Neural cell (in vitro differentiated cells): ENCODE measurements around the gene ABCA4. TPM values are rescaled to one million over a fixed set of nuclear protein-coding genes. Genes with fewer than 3 reads are reported as not detected.

Experiments
- H2AFZ ChIP-seq: fragments of 200-600, 300-800 bp; sonication (generic), shearing (Covaris generic); 2 replicates; pipeline ENCODE4 v1.6.0; 2014; ENCODE audit warnings: low read depth, mild to moderate bottlenecking, antibody characterized with exemption, low read length, moderate library complexity
- H3F3A ChIP-seq: fragments of 200-600 bp; shearing (Covaris generic); 2 replicates; pipeline ENCODE4 v1.6.1; 2016; ENCODE audit warnings: mild to moderate bottlenecking, moderate library complexity, mixed read lengths, antibody characterized with exemption, low read length; ENCODE audit not compliant: insufficient read depth, poor library complexity, severe bottlenecking
- H3K27ac ChIP-seq: fragments of 200-600, 300-800 bp; sonication (generic), shearing (Covaris generic); 2 replicates; pipeline ENCODE4 v1.5.1; 2014; ENCODE audit warnings: mild to moderate bottlenecking, low read length, moderate library complexity
- H3K27me3 ChIP-seq: fragments of 300-800, 200-600 bp; sonication (generic), shearing (Covaris generic); 2 replicates; pipeline ENCODE4 v1.6.0; 2014; ENCODE audit warnings: mild to moderate bottlenecking, low read depth, low read length, moderate library complexity; ENCODE audit not compliant: insufficient read depth
- H3K36me3 ChIP-seq: fragments of 300-800, 200-600 bp; sonication (generic), shearing (Covaris generic); 2 replicates; pipeline ENCODE4 v1.5.1; 2014; ENCODE audit warnings: mild to moderate bottlenecking, antibody characterized with exemption, low read length, moderate library complexity; ENCODE audit not compliant: insufficient read depth
- H3K4me2 ChIP-seq: fragments of 300-800, 200-600 bp; sonication (generic), shearing (Covaris generic); 2 replicates; pipeline ENCODE4 v1.6.0; 2014; ENCODE audit warnings: mild to moderate bottlenecking, low read length
- H3K4me3 ChIP-seq: fragments of 300-800, 200-600 bp; sonication (generic), shearing (Covaris generic); 2 replicates; pipeline ENCODE4 v1.5.1; 2014; ENCODE audit warnings: mild to moderate bottlenecking, low read length, moderate library complexity
- H3K79me2 ChIP-seq: fragments of 200-600 bp; shearing (Covaris generic); replicated peaks from 2 replicates; pipeline ENCODE4 v1.6.0; 2014; ENCODE audit warnings: mild to moderate bottlenecking, low read length, moderate library complexity; ENCODE audit not compliant: insufficient read depth
- H3K9ac ChIP-seq: fragments of 300-800, 200-600 bp; sonication (generic), shearing (Covaris generic); 2 replicates; pipeline ENCODE4 v1.6.1; 2016; ENCODE audit warnings: mild to moderate bottlenecking, low read length, mixed read lengths
- H3K9me2 ChIP-seq: fragments of 200-600 bp; shearing (Covaris generic); 2 replicates; pipeline ENCODE4 v1.6.1; 2016; ENCODE audit warnings: mild to moderate bottlenecking, low read length, mixed read lengths; ENCODE audit not compliant: insufficient read depth
- H3K9me3 ChIP-seq: fragments of 200-600, 300-800 bp; sonication (generic), shearing (Covaris generic); 2 replicates; pipeline ENCODE4 v1.6.1; 2016; ENCODE audit warnings: mild to moderate bottlenecking, mixed run types, low read length, moderate library complexity, mixed read lengths
- H4K20me1 ChIP-seq: fragments of 200-600 bp; shearing (Covaris generic); 2 replicates; pipeline ENCODE4 v1.6.1; 2016; ENCODE audit warnings: mild to moderate bottlenecking, mixed run types; ENCODE audit not compliant: insufficient read depth
- CTCF ChIP-seq: fragments of 450-650 bp; IDR thresholded peaks from 2 replicates; pipeline ENCODE4 v1.5.1; 2014; ENCODE audit warnings: antibody characterized with exemption, mild to moderate bottlenecking, moderate library complexity; ENCODE audit not compliant: poor library complexity, severe bottlenecking
- EP300 ChIP-seq: fragments of 450-650 bp; conservative IDR thresholded peaks from 2 replicates; pipeline ENCODE4 v1.6.1; 2014; ENCODE audit warnings: antibody characterized with exemption, mild to moderate bottlenecking, moderate library complexity; ENCODE audit not compliant: poor library complexity, severe bottlenecking
- EZH2 ChIP-seq: fragments of 200-600, 300-800 bp; shearing (Covaris generic), sonication (generic); IDR thresholded peaks from 2 replicates; pipeline ENCODE4 v1.6.1; 2014; ENCODE audit warnings: antibody characterized with exemption, low read length, borderline replicate concordance, mild to moderate bottlenecking; ENCODE audit not compliant: insufficient read depth, poor library complexity, severe bottlenecking
- MXI1 ChIP-seq: fragments of 450-650 bp; conservative IDR thresholded peaks from 2 replicates; pipeline ENCODE4 v1.6.1; 2014; ENCODE audit warnings: antibody characterized with exemption, mild to moderate bottlenecking; ENCODE audit not compliant: poor library complexity, severe bottlenecking
- POLR2AphosphoS5 ChIP-seq: IDR thresholded peaks from 2 replicates; pipeline ENCODE4 v1.6.1; 2012
- RAD21 ChIP-seq: fragments of 450-650 bp; conservative IDR thresholded peaks from 2 replicates; pipeline ENCODE4 v1.6.1; 2014; ENCODE audit warnings: antibody characterized with exemption, mild to moderate bottlenecking, moderate library complexity
- SMC3 ChIP-seq: fragments of 450-650 bp; conservative IDR thresholded peaks from 2 replicates; pipeline ENCODE4 v1.6.1; 2014; ENCODE audit warnings: antibody characterized with exemption, mild to moderate bottlenecking, moderate library complexity; ENCODE audit not compliant: poor library complexity
- TAF1 ChIP-seq: IDR thresholded peaks from 2 replicates; pipeline ENCODE4 v1.6.1; 2012; ENCODE audit warnings: low read depth
- polyA plus RNA-seq: library from polyadenylated mRNA; depleted of rRNA; stranded (reverse); fragments of >200 nt; gene quantifications from 2 replicates; pipeline ENCODE4 v1.2.3, GENCODE V29; 2014
- TF ChIP-seq, protein P1 (sequence below): IDR thresholded peaks from 2 replicates; pipeline ENCODE4 v1.6.1; 2012; ENCODE audit warnings: borderline replicate concordance

ABCA4 gene
- polyA plus RNA-seq, 1 donor from 2014 or later: not detected

GRCh38 chr1:94101613-94102525 is 19.1 kb downstream of the ABCA4 start:
- Histone ChIP-seq H3K27me3 (no peaks in the 10 kb centered on the region), H3F3A (no peaks in the 10 kb centered on the region), H3K9ac (no peak overlapping the region), H3K4me2 (no peak overlapping the region), H4K20me1 (no peaks in the 10 kb centered on the region), H3K27ac (no peak overlapping the region), H3K9me3 (no peaks in the 10 kb centered on the region), H3K79me2 (no peaks in the 10 kb centered on the region), H3K9me2 (no peaks in the 10 kb centered on the region), H3K4me3 (no peak overlapping the region), H3K36me3 (no peaks in the 10 kb centered on the region), H2AFZ (no peak overlapping the region)
- no peak for TF ChIP-seq EP300
- TF ChIP-seq MXI1: no peak
- no peak for TF ChIP-seq TAF1
- TF ChIP-seq, protein P1, sequence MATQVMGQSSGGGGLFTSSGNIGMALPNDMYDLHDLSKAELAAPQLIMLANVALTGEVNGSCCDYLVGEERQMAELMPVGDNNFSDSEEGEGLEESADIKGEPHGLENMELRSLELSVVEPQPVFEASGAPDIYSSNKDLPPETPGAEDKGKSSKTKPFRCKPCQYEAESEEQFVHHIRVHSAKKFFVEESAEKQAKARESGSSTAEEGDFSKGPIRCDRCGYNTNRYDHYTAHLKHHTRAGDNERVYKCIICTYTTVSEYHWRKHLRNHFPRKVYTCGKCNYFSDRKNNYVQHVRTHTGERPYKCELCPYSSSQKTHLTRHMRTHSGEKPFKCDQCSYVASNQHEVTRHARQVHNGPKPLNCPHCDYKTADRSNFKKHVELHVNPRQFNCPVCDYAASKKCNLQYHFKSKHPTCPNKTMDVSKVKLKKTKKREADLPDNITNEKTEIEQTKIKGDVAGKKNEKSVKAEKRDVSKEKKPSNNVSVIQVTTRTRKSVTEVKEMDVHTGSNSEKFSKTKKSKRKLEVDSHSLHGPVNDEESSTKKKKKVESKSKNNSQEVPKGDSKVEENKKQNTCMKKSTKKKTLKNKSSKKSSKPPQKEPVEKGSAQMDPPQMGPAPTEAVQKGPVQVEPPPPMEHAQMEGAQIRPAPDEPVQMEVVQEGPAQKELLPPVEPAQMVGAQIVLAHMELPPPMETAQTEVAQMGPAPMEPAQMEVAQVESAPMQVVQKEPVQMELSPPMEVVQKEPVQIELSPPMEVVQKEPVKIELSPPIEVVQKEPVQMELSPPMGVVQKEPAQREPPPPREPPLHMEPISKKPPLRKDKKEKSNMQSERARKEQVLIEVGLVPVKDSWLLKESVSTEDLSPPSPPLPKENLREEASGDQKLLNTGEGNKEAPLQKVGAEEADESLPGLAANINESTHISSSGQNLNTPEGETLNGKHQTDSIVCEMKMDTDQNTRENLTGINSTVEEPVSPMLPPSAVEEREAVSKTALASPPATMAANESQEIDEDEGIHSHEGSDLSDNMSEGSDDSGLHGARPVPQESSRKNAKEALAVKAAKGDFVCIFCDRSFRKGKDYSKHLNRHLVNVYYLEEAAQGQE: no peak
- no peak for TF ChIP-seq EZH2
- TF ChIP-seq RAD21: no peak
- no peak for TF ChIP-seq SMC3

GRCh38 chr1:94100785-94101612 is 19.9 kb downstream of the ABCA4 start:
- Histone ChIP-seq H3K4me2 (no peak overlapping the region), H3K27ac (no peak overlapping the region), H3K9me3 (no peaks in the 10 kb centered on the region), H3K36me3 (no peaks in the 10 kb centered on the region), H3K27me3 (no peaks in the 10 kb centered on the region), H4K20me1 (no peaks in the 10 kb centered on the region), H3K9me2 (no peaks in the 10 kb centered on the region), H3K9ac (no peak overlapping the region), H3F3A (no peaks in the 10 kb centered on the region), H3K4me3 (no peak overlapping the region), H3K79me2 (no peaks in the 10 kb centered on the region), H2AFZ (no peak overlapping the region)
- TF ChIP-seq, protein P1: no peak
- no peak for TF ChIP-seq CTCF
- TF ChIP-seq MXI1: no peak
- TF ChIP-seq RAD21: no peak
- TF ChIP-seq TAF1: no peak
- TF ChIP-seq EP300: no peak
- TF ChIP-seq SMC3: no peak
- no peak for TF ChIP-seq POLR2AphosphoS5
- no peak for TF ChIP-seq EZH2
